OCI-LY1 (cell line): ENCODE measurements around the gene SLC4A5.

Experiments
- CTCF ChIP-seq: fragments of 200-600 bp; sonication (generic), shearing (Covaris generic); IDR thresholded peaks from 2 replicates; pipeline ENCODE4 v1.5.1; 2017; ENCODE audit warnings: mild to moderate bottlenecking, antibody characterized with exemption, low read length, moderate library complexity, mixed read lengths
- EZH2 ChIP-seq: fragments of 200-600 bp; sonication (generic), shearing (Covaris generic); IDR thresholded peaks from 2 replicates; pipeline ENCODE4 v1.8.0; 2017; ENCODE audit warnings: borderline replicate concordance, mixed run types, mild to moderate bottlenecking, antibody characterized with exemption, low read length, moderate library complexity, mixed read lengths

GRCh38 chr2:74361327-74361726 is 18.1 kb upstream of the SLC4A5 start:
- TF ChIP-seq CTCF (no peak), EZH2 (no peak)
